ENCODE data around the gene CDC14A.

The CDC14A gene

GRCh38 chr1:100556925-100557605 lies 204.8 kb downstream of the CDC14A start:
- TF ChIP-seq, protein P1, sequence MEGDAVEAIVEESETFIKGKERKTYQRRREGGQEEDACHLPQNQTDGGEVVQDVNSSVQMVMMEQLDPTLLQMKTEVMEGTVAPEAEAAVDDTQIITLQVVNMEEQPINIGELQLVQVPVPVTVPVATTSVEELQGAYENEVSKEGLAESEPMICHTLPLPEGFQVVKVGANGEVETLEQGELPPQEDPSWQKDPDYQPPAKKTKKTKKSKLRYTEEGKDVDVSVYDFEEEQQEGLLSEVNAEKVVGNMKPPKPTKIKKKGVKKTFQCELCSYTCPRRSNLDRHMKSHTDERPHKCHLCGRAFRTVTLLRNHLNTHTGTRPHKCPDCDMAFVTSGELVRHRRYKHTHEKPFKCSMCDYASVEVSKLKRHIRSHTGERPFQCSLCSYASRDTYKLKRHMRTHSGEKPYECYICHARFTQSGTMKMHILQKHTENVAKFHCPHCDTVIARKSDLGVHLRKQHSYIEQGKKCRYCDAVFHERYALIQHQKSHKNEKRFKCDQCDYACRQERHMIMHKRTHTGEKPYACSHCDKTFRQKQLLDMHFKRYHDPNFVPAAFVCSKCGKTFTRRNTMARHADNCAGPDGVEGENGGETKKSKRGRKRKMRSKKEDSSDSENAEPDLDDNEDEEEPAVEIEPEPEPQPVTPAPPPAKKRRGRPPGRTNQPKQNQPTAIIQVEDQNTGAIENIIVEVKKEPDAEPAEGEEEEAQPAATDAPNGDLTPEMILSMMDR (conservative IDR thresholded peaks at IDR 0.05; ENCODE audit: low read depth, low read length): no peak
- DNase-seq (ENCODE audit: low read depth): no peak
- no peak overlapping the region for H3K4me3 ChIP-seq (ENCODE audit: low read depth, low read length)

GRCh38 chr1:100557606-100557953 lies 205.3 kb downstream of the CDC14A start:
- TF ChIP-seq, protein P1 (conservative IDR thresholded peaks at IDR 0.05; ENCODE audit: low read depth, low read length): no peak
- H3K4me3 ChIP-seq (ENCODE audit: low read depth, low read length): no peak overlapping the region
- no peak for DNase-seq (ENCODE audit: low read depth)

GRCh38 chr1:100565533-100565932 lies 213.2 kb downstream of the CDC14A start:
- TF ChIP-seq, protein P1 (conservative IDR thresholded peaks at IDR 0.05; ENCODE audit: low read depth, low read length): no peak
- no peak for DNase-seq (ENCODE audit: low read depth)
- no peak overlapping the region for H3K4me3 ChIP-seq (ENCODE audit: low read depth, low read length)

DNA sequence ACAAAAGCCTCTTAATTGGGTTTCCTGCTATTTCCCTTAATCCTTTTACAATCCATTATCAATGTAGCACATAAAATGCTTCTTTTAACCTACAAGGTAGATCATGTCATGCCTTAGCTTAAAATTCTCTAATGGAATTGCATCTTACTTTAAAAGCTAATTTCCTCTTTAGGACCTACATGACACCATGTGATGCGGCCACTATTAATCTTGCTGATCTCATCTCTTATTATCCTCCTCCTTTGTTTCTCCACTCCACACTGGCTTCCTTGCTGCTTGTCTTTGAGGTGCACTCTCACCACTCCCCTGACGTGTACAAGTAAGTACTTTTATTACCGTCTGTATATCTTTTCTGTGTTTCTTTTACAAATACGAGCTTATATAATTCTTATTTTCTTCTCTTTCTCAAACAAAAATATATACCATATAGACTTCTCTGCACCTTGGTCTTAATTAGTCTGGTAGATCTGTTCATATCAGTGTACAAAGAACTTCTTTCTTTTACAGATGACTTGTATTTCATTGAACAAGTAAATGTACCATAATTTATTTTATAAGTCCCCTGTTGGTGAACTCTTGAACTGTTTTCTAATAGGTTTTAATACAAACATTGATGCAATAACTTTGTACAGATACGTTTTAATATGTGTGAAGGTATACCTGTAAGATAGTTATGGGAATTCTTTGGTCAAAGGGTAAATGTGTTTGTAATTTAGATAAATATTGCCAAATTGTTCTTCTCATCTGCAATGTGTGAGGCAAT lies 213.8 kb downstream of the CDC14A start:
- TF ChIP-seq, protein P1 (conservative IDR thresholded peaks at IDR 0.05; ENCODE audit: low read depth, low read length): no peak
- no peak for DNase-seq (ENCODE audit: low read depth)
- no peak overlapping the region for H3K4me3 ChIP-seq (ENCODE audit: low read depth, low read length)

DNA sequence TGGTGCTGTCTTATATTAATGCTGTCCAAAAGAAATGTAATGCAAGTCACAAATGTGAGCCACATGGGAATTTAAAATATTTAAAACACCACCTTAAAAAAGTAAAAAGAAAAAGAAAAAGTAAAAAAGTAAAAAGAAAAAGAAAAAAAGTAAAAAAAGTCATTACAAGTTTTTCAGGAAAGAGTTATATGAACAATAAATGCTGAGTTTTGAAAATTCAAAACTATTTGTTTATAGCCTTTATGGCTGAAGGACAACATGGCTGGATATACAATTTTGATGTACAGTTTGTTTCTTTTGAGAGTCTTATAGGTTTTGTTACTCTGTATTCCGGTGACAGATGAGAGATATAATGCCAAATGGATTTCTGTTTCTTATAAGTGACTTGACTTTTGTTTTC lies 214.8 kb downstream of the CDC14A start:
- TF ChIP-seq, protein P1 (conservative IDR thresholded peaks at IDR 0.05; ENCODE audit: low read depth, low read length): no peak
- DNase-seq (ENCODE audit: low read depth): no peak
- H3K4me3 ChIP-seq (ENCODE audit: low read depth, low read length): no peak overlapping the region
